Upper lobe of right lung (tissue), 1 donor: Measurements from ENCODE around the gene RSF1. TPM values are rescaled to one million over a fixed set of nuclear protein-coding genes. Genes with fewer than 3 reads are reported as not detected.

Experiments used
- ATAC-seq: fragments of 200-7000 bp; cut with Tn5 transposase; one replicate; pipeline ENCODE4 v1.9.1; 2020; ENCODE audit warnings: mild to moderate bottlenecking, moderate library complexity
- DNase-seq: peaks from one replicate; pipeline ENCODE4 v3.0.0-alpha.2; 2020
- H3K27ac ChIP-seq: fragments of 200-600 bp; one replicate; pipeline ENCODE4 v1.8.0; 2022
- H3K27me3 ChIP-seq: fragments of 200-600 bp; one replicate; pipeline ENCODE4 v1.8.0; 2022; ENCODE audit warnings: mild to moderate bottlenecking
- H3K36me3 ChIP-seq: fragments of 200-600 bp; one replicate; pipeline ENCODE4 v1.8.0; 2022
- H3K4me1 ChIP-seq: fragments of 200-600 bp; one replicate; pipeline ENCODE4 v1.8.0; 2022
- H3K4me3 ChIP-seq: fragments of 200-600 bp; one replicate; pipeline ENCODE4 v1.8.0; 2022; ENCODE audit warnings: mild to moderate bottlenecking
- H3K9me3 ChIP-seq: fragments of 200-600 bp; one replicate; pipeline ENCODE4 v1.8.0; 2022
- intact Hi-C: fragments of 100-400 bp; cut with DNase I; formaldehyde crosslinking; loops from one replicate; pipeline ENCODE4 v1.11.0; 2022
- total RNA-seq: library from RNA; stranded (reverse); fragmentation: NEBNext Ultra II Directional; extraction: Animal tissue kit (Norgen Biotek cat#: 25700); gene quantifications from one replicate; pipeline ENCODE4 v1.2.1, GENCODE V29; 2021
- TF ChIP-seq, protein P1 (sequence below): fragments of 200-600 bp; IDR thresholded peaks from one replicate; pipeline ENCODE4 v1.8.0; 2022; ENCODE audit warnings: antibody characterized with exemption
- donor health status: DM: no; HTN: yes; CAD: no; lungs with severe emphysema.

The RSF1 gene
- total RNA-seq, 1 donor from 2014 or later, result 62.5 TPM

DNA sequence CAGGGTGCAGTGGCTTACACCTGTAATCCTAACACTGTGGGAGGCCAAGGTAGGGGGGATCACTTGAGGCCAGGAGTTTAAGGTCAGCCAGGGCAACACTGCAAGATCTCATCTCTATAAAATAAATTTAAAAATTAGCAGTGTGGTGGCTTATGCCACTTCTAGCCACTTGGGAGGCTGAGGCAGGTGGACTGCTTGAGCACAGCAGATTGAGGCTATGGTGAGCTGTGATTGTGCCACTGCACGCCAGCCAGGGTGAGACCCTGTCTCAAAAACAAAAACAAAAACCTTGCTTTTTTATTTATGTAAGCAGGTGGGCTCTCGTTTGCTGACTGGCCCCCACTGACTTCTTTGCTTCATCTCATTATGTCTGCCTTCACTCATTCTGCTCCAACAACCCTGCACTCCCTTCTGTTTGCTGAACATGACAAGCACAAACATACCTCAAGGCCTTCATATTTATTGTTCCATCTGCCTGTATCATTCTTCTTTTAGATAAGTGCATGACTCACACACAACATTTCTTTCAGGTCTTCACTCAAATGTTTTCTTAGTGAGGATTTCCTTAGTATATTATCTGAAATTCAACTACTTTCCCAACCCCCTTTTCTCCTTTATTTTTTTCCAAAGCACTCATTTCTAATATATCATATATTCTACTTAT, 150.5 kb downstream of the RSF1 start:
- no peak for ATAC-seq

DNA sequence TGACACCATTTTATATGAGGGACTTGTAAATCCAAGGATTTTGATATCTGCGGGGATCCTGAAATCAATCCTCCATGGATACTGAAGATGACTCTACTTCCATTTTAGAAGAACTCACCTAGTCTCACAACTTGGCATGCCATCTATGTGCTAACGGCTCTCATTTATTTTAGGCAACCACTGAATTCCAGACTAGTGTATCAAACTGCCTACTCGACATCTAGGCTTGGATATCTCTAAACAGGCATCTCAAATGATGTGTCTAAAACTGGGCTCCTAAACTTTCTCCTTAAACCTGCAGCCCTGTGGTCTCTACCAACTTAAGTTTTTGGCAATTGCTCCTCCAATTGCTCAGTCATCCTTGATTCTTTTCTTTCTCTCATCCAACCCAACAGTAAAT, 151.8 kb downstream of the RSF1 start:
- no peak for ATAC-seq

More for the DNA sequence above, 150.5 kb downstream of the RSF1 start:
- Histone ChIP-seq H3K4me3 (no peak overlapping the region), H3K27ac (no peak overlapping the region), H3K9me3 (no peaks in the 10 kb centered on the region), H3K4me1 (no peaks in the 10 kb centered on the region), H3K27me3 (no peaks in the 10 kb centered on the region), H3K36me3 (peaks cover 89% of the 10 kb centered on the region)
- no peak for DNase-seq
- TF ChIP-seq, protein P1, sequence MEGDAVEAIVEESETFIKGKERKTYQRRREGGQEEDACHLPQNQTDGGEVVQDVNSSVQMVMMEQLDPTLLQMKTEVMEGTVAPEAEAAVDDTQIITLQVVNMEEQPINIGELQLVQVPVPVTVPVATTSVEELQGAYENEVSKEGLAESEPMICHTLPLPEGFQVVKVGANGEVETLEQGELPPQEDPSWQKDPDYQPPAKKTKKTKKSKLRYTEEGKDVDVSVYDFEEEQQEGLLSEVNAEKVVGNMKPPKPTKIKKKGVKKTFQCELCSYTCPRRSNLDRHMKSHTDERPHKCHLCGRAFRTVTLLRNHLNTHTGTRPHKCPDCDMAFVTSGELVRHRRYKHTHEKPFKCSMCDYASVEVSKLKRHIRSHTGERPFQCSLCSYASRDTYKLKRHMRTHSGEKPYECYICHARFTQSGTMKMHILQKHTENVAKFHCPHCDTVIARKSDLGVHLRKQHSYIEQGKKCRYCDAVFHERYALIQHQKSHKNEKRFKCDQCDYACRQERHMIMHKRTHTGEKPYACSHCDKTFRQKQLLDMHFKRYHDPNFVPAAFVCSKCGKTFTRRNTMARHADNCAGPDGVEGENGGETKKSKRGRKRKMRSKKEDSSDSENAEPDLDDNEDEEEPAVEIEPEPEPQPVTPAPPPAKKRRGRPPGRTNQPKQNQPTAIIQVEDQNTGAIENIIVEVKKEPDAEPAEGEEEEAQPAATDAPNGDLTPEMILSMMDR, result no peak
- intact Hi-C loops, result no loop called here

DNA sequence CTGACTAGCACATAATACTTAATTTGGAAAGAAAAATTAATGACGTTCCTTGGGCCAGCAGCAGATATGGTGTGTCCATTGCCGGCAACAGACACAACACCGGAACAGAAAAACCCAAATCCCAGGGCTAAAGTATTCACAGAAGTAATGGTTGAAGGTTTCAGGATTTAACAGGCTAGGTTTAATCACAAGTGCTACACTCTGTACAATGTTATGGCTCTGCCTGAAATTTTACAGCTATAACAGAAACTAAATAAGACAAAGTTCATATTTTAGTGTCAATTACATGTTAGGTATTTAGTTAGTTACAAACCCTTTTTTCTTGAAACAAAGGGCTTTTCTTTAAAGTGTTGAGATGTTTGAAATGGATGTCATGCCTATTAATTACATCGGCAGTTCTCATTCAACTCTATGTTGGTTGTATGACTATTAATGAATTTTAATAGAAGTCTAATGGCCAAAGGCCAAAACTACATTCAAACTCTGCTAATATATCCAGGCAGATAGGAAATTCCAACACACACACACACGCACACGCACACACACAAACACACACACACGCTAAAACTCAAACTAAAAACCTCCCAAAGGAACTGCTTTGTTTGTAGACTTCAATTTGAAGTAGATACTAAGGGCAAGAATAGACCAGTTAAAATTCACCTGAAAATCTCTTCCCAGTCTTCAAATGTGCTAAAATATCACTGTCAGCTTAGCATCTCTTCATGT, 155.1 kb downstream of the RSF1 start:
- Histone ChIP-seq H3K27ac (no peak overlapping the region), H3K36me3 (peaks cover 51% of the 10 kb centered on the region), H3K4me3 (no peak overlapping the region), H3K27me3 (no peaks in the 10 kb centered on the region), H3K4me1 (no peaks in the 10 kb centered on the region), H3K9me3 (no peaks in the 10 kb centered on the region)
- intact Hi-C loops, result no loop called here
- DNase-seq, result no peak
- TF ChIP-seq, protein P1, result no peak
- no peak for ATAC-seq

More for the DNA sequence above, 151.8 kb downstream of the RSF1 start:
- intact Hi-C loops, result no loop called here
- Histone ChIP-seq H3K27me3 (no peaks in the 10 kb centered on the region), H3K36me3 (peaks cover 83% of the 10 kb centered on the region), H3K9me3 (no peaks in the 10 kb centered on the region), H3K27ac (no peak overlapping the region), H3K4me1 (no peaks in the 10 kb centered on the region), H3K4me3 (no peak overlapping the region)
- TF ChIP-seq, protein P1, result no peak
- DNase-seq, result no peak

DNA sequence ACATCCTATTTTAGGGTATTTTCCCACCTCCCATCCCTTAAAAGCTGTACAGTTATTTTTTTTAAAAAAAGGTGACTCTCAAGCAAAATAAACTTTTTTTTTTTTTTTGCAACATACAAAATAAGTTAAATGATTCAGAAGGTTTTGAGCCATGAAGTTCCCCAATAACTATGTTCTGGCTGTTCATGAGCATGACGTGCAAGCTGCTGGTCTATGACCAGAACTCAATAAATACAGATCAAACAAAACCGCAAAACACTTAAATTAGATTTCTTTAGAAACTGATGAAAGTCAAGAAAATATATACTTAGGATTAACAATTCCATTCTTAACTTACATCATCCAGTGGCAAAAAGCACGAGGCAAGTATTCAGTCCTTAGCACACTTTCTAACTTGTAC, 158.9 kb downstream of the RSF1 start:
- no peak overlapping the region for H3K4me3 ChIP-seq
- no peak for DNase-seq
- peaks cover 14% of the 10 kb centered on the region for H3K36me3 ChIP-seq
- H3K9me3 ChIP-seq, result no peaks in the 10 kb centered on the region
- TF ChIP-seq, protein P1, result no peak
- no peaks in the 10 kb centered on the region for H3K4me1 ChIP-seq
- intact Hi-C loops, result no loop called here
- ATAC-seq, result no peak
- H3K27ac ChIP-seq, result no peak overlapping the region
- no peaks in the 10 kb centered on the region for H3K27me3 ChIP-seq

DNA sequence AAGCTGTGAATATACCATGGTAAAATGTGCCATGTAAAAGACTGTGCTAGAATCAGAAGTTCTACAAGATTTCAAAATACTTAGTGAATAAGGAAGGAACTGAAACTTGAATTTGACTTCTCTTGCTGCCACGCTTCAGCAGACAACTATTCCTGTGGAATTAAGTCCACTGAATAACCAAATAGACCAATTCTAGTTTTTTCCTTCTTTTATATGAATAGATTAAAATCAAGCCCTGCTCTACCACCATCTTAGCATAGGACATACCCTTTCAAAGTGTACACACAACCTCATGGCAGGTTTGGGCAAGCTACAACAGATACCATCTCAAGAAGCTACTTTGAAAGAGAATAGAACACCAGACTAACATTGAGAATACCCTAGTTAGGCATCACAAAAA, 159.6 kb downstream of the RSF1 start:
- ATAC-seq (no peak), DNase-seq (no peak)
- intact Hi-C loops, result no loop called here
- Histone ChIP-seq H3K36me3 (peaks cover 10% of the 10 kb centered on the region), H3K27me3 (no peaks in the 10 kb centered on the region), H3K4me3 (no peak overlapping the region), H3K27ac (no peak overlapping the region), H3K4me1 (no peaks in the 10 kb centered on the region), H3K9me3 (no peaks in the 10 kb centered on the region)
- TF ChIP-seq, protein P1, result no peak
